ENCODE results near the gene ACTN1.

DNA sequence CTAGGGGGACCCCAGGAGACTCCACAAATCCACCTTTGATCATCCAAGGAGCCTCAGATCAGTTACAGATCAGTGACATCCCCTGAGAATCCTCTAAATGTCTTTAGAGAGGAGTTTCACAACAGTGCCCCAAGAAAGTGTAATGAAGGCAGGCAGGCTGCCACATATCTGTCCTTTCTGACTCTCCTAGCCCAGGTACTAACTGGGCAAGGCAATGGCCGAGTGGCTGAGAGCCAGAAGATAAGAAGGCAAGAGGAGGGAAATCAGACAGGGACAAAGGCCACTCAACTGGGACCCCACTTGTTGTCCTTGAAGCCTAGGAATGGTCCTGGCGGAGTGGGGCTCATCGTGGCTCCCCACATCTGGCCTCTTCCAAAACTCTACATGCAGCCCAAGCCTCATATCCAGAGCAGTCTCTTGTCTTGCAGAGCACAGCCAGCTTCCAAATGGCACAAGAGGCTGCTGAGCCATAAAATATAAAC lies 11.6 kb downstream of the ACTN1 start:
- TF ChIP-seq, protein P1, sequence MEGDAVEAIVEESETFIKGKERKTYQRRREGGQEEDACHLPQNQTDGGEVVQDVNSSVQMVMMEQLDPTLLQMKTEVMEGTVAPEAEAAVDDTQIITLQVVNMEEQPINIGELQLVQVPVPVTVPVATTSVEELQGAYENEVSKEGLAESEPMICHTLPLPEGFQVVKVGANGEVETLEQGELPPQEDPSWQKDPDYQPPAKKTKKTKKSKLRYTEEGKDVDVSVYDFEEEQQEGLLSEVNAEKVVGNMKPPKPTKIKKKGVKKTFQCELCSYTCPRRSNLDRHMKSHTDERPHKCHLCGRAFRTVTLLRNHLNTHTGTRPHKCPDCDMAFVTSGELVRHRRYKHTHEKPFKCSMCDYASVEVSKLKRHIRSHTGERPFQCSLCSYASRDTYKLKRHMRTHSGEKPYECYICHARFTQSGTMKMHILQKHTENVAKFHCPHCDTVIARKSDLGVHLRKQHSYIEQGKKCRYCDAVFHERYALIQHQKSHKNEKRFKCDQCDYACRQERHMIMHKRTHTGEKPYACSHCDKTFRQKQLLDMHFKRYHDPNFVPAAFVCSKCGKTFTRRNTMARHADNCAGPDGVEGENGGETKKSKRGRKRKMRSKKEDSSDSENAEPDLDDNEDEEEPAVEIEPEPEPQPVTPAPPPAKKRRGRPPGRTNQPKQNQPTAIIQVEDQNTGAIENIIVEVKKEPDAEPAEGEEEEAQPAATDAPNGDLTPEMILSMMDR (IDR thresholded peaks at IDR 0.05) = no peak
- no peak for TF ChIP-seq ZFX (IDR thresholded peaks at IDR 0.05; ENCODE audit: borderline replicate concordance)

All from 22Rv1 (cell line).